Panc1 (cell line): ENCODE measurements around the gene MBNL2. TPM values are rescaled to one million over a fixed set of nuclear protein-coding genes. Genes with fewer than 3 reads are reported as not detected.
A peak's percentile ranks its signal among the peaks of the same experiment; 100 is the strongest.

Source experiments
- ATAC-seq: fragments of 200-7000 bp; cut with Tn5 transposase; 2 replicates; pipeline ENCODE4 v1.9.1; 2020; ENCODE audit warnings: mild to moderate bottlenecking, moderate library complexity
- BruUV-seq: library from RNA; stranded (reverse); fragments of 400-500 nt; replicated peaks from 2 replicates; lab custom pipeline; 2021; lab: Mats Ljungman, UMichigan
- CTCF ChIA-PET: fragments of 300-600 bp; sonication (Branson Sonifier 250); formaldehyde crosslinking; loops from one replicate; lab custom pipeline; 2022; ENCODE audit warnings: antibody characterized with exemption; lab: Charles Lee
- POLR2A ChIA-PET: fragments of 300-600 bp; sonication (Branson Sonifier 250); formaldehyde crosslinking; loops from one replicate; lab custom pipeline; 2022; ENCODE audit warnings: antibody characterized with exemption; lab: Charles Lee
- DNase-seq: peaks from one replicate; pipeline ENCODE4 v3.0.0-alpha.2; 2010; ENCODE audit warnings: low read depth, low spot score
- H3K27ac ChIP-seq: 2 replicates; pipeline ENCODE4 v1.5.1; 2011; ENCODE audit warnings: mild to moderate bottlenecking, low read length, inconsistent platforms
- H3K27me3 ChIP-seq: fragments of 200-500 bp; sonication (Bioruptor generic); 2 replicates; pipeline ENCODE4 v1.6.0; 2014; ENCODE audit warnings: low read length, inconsistent platforms; ENCODE audit not compliant: control insufficient read depth, insufficient read depth
- H3K36me3 ChIP-seq: fragments of 200-500 bp; sonication (Bioruptor generic); 2 replicates; pipeline ENCODE4 v1.5.1; 2014; ENCODE audit warnings: inconsistent platforms, mild to moderate bottlenecking, low read length, moderate library complexity; ENCODE audit not compliant: control insufficient read depth, insufficient read depth
- H3K4me1 ChIP-seq: 2 replicates; pipeline ENCODE4 v1.5.1; 2011; ENCODE audit warnings: inconsistent platforms, mild to moderate bottlenecking, low read length, moderate library complexity; ENCODE audit not compliant: control insufficient read depth, insufficient read depth
- H3K4me3 ChIP-seq, 2 experiments: 2 replicates each; pipeline ENCODE4 v1.5.1; 2011 to 2012; ENCODE audit warnings: low read depth in 2 of 2, low read length in 2 of 2, mild to moderate bottlenecking in 2 of 2, inconsistent platforms in 1 of 2, moderate library complexity in 1 of 2
- H3K9me3 ChIP-seq: fragments of 200-500 bp; sonication (Bioruptor generic); 2 replicates; pipeline ENCODE4 v1.5.1; 2014; ENCODE audit warnings: low read depth, mild to moderate bottlenecking, inconsistent platforms, low read length, moderate library complexity; ENCODE audit not compliant: control insufficient read depth, insufficient read depth
- POLR2AphosphoS5 ChIP-seq: IDR thresholded peaks from 2 replicates; pipeline ENCODE4 v1.6.1; 2012; ENCODE audit warnings: mild to moderate bottlenecking, low read depth, low read length, moderate library complexity
- SIN3A ChIP-seq: IDR thresholded peaks from 2 replicates; pipeline ENCODE4 v1.6.1; 2012; ENCODE audit warnings: low read depth, mild to moderate bottlenecking, low read length, moderate library complexity, borderline replicate concordance; ENCODE audit not compliant: insufficient read depth
- TCF7L2 ChIP-seq: IDR thresholded peaks from 2 replicates; pipeline ENCODE4 v1.6.1; 2011; ENCODE audit warnings: mild to moderate bottlenecking, low read depth, low read length, inconsistent platforms
- in situ Hi-C: cut with HindIII; loops from 2 replicates; pipeline ENCODE4 v1.10.0; 2016; ENCODE audit warnings: low sequenced_read_pairs, low pct_unique_long_range_greater_than_20kb
- intact Hi-C: fragments of 100-400 bp; cut with micrococcal nuclease; formaldehyde crosslinking; loops from one replicate; pipeline ENCODE4 v1.10.0; 2022; ENCODE audit not compliant: unreplicated experiment
- total RNA-seq: library from RNA; stranded (reverse); gene quantifications from one replicate; pipeline ENCODE4 v1.2.1, GENCODE V29; 2021; ENCODE audit not compliant: unreplicated experiment
- TF ChIP-seq, protein P1 (sequence below), 2 experiments: IDR thresholded peaks; 2 replicates each; pipeline ENCODE4 v1.6.1; 2011 to 2012; ENCODE audit warnings: low read depth in 2 of 2, control low read depth in 1 of 2, low read length in 1 of 2, mild to moderate bottlenecking in 1 of 2, moderate library complexity in 1 of 2; ENCODE audit not compliant: insufficient read depth in 1 of 2
- TF ChIP-seq, protein P2 (sequence below): fragments of 450-650 bp; IDR thresholded peaks from 2 replicates; pipeline ENCODE4 v1.5.1; 2017; ENCODE audit warnings: mild to moderate bottlenecking

MBNL2 gene
- total RNA-seq, 1 experiment from 2014 or later: 103 TPM

DNA sequence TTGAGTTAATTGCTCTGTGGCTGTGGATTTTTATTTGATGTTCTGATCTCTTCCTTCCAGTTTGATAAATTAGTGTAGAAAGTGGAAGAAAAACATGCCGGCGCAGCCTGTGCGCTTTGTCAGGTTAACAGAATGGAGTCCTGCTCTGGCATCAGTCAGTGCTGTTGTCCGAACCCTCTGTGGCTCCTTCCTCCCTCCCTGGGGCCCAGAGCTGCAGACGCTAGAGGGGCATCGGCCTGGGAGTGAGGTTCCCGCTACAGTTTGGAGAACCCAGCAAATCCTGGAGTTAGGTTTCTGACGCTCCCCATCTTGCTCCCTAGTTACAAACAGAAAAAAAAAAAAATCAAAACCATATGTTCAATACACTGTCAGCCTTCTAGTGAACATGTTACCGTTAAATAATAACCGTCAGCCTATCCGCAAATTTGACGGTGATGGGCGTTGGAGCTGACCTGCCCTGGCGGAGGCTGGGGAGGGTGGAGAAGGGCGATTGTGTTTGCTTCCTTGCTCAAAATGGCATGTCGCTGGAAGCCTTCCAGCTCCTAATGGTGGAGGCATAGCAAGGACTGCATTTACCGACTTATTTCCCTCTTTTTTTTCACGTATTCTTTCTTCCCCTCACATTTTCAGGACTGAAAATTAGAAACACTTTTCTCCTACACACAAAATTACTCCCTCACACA lies 13.6 kb downstream of the MBNL2 start:
- CTCF ChIA-PET: interaction anchor here (0.7 kb wide), 1 partner anchor 123 kb away, joined by 4 read pairs; no protein-coding TSS in a partner anchor
- intact Hi-C loops: no loop called here
- H3K9me3 ChIP-seq: no peaks in the 10 kb centered on the region
- H3K27ac ChIP-seq: peak overlapping the region; percentile 100
- peak overlapping the region; percentile 14 to 39 for H3K4me3 ChIP-seq
- TF ChIP-seq, protein P1, sequence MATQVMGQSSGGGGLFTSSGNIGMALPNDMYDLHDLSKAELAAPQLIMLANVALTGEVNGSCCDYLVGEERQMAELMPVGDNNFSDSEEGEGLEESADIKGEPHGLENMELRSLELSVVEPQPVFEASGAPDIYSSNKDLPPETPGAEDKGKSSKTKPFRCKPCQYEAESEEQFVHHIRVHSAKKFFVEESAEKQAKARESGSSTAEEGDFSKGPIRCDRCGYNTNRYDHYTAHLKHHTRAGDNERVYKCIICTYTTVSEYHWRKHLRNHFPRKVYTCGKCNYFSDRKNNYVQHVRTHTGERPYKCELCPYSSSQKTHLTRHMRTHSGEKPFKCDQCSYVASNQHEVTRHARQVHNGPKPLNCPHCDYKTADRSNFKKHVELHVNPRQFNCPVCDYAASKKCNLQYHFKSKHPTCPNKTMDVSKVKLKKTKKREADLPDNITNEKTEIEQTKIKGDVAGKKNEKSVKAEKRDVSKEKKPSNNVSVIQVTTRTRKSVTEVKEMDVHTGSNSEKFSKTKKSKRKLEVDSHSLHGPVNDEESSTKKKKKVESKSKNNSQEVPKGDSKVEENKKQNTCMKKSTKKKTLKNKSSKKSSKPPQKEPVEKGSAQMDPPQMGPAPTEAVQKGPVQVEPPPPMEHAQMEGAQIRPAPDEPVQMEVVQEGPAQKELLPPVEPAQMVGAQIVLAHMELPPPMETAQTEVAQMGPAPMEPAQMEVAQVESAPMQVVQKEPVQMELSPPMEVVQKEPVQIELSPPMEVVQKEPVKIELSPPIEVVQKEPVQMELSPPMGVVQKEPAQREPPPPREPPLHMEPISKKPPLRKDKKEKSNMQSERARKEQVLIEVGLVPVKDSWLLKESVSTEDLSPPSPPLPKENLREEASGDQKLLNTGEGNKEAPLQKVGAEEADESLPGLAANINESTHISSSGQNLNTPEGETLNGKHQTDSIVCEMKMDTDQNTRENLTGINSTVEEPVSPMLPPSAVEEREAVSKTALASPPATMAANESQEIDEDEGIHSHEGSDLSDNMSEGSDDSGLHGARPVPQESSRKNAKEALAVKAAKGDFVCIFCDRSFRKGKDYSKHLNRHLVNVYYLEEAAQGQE (IDR thresholded peaks at IDR 0.05; ENCODE audit: insufficient read depth in 1 of 2, low read depth in 2 of 2, low read length in 1 of 2): no peak
- TF ChIP-seq POLR2AphosphoS5: peak; percentile 41
- ATAC-seq (no peak), DNase-seq (no peak)
- POLR2A ChIA-PET: interaction anchor here (0.6 to 1.1 kb wide), 4 partner anchors 10 to 123 kb away, joined by 3 to 5 read pairs (median 3); no protein-coding TSS in a partner anchor
- peaks cover 96% of the 10 kb centered on the region for H3K4me1 ChIP-seq
- BruUV-seq: TSS peak; percentile 1
- no peaks in the 10 kb centered on the region for H3K27me3 ChIP-seq
- H3K36me3 ChIP-seq: no peaks in the 10 kb centered on the region; the same call in 1 of the 2 replicates
- in situ Hi-C loops: no loop called here

DNA sequence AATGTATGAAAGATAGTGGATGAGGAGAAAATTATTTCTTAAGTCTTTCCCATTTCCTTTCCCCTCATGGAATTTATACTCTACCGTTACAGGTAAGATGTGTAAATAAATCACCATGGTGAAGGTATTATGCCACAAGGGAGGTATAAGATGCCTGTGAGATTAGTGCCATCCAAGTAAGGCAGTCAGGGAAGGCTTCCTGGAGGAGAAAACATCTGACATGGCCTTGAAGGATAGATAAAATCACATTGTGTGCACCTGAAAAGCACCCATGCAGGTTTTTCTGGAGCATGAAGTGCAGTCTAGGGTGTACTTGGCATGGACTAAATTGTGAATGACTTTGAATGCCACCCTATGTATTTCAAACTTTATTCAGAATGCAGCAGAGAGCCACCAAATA lies 15.3 kb downstream of the MBNL2 start:
- DNase-seq (no peak), ATAC-seq (no peak)
- Histone ChIP-seq H3K27me3 (no peaks in the 10 kb centered on the region), H3K27ac (peak overlapping the region; percentile 100), H3K4me1 (peaks cover 96% of the 10 kb centered on the region), H3K4me3 (no peak overlapping the region), H3K9me3 (no peaks in the 10 kb centered on the region), H3K36me3 (no peaks in the 10 kb centered on the region; the same call in 1 of the 2 replicates)
- intact Hi-C loops: no loop called here
- ChIA-PET CTCF (interaction anchor here (0.5 kb wide), 1 partner anchor 12 kb away, joined by 3 read pairs; no protein-coding TSS in a partner anchor), POLR2A (no interaction called here)
- TSS peak; percentile 0 for BruUV-seq
- in situ Hi-C loops: no loop called here
- TF ChIP-seq SIN3A: no peak
- TF ChIP-seq, protein P2, sequence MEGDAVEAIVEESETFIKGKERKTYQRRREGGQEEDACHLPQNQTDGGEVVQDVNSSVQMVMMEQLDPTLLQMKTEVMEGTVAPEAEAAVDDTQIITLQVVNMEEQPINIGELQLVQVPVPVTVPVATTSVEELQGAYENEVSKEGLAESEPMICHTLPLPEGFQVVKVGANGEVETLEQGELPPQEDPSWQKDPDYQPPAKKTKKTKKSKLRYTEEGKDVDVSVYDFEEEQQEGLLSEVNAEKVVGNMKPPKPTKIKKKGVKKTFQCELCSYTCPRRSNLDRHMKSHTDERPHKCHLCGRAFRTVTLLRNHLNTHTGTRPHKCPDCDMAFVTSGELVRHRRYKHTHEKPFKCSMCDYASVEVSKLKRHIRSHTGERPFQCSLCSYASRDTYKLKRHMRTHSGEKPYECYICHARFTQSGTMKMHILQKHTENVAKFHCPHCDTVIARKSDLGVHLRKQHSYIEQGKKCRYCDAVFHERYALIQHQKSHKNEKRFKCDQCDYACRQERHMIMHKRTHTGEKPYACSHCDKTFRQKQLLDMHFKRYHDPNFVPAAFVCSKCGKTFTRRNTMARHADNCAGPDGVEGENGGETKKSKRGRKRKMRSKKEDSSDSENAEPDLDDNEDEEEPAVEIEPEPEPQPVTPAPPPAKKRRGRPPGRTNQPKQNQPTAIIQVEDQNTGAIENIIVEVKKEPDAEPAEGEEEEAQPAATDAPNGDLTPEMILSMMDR: no peak

DNA sequence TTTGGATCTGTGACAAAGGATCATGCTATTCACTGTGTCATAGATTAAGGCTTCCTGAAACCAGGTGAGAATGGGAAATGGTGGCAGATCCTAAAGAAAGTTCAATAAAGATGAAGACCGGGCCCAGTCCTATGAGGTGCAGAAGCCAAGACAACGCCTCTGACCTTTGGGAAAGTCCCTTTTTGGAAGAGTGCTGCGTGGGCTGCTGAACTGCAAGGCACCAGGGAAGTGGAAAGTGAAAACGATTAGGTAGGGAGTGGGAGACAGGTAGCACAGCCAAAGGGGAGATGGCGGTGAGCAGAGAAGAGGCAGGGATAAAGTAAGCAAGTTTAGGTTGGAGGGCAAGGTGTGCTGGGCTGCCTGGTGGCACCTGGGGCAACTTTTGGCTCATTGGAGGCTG lies 16.3 kb downstream of the MBNL2 start:
- H3K27me3 ChIP-seq: no peaks in the 10 kb centered on the region
- no peaks in the 10 kb centered on the region for H3K9me3 ChIP-seq
- no peak for TF ChIP-seq TCF7L2
- TF ChIP-seq, protein P2: no peak
- TF ChIP-seq, protein P1 (IDR thresholded peaks at IDR 0.05; ENCODE audit: insufficient read depth in 1 of 2, low read depth in 2 of 2, low read length in 1 of 2): no peak
- no peak for TF ChIP-seq SIN3A
- peaks cover 100% of the 10 kb centered on the region for H3K4me1 ChIP-seq
- ATAC-seq (no peak), DNase-seq (no peak)
- ChIA-PET CTCF (no interaction called here), POLR2A (interaction anchor here (0.6 kb wide), 1 partner anchor 11 kb away, joined by 11 read pairs; no protein-coding TSS in a partner anchor)
- BruUV-seq: no TSS peak
- intact Hi-C loops (no loop called here), in situ Hi-C loops (no loop called here)
- H3K27ac ChIP-seq: peak overlapping the region; percentile 100
- no peaks in the 10 kb centered on the region; the same call in 1 of the 2 replicates for H3K36me3 ChIP-seq
- H3K4me3 ChIP-seq: no peak overlapping the region
